Right lobe of liver (tissue), 6 donors: ENCODE results near the gene MAMDC4. TPM values are rescaled to one million over a fixed set of nuclear protein-coding genes. Genes with fewer than 3 reads are reported as not detected.

Source experiments
- ATAC-seq, 4 donors: fragments of 200-7000 bp; cut with Tn5 transposase; one replicate each; pipeline ENCODE4 v1.9.1; 2020; ENCODE audit warnings: mild to moderate bottlenecking in 4 of 4, moderate library complexity in 4 of 4
- DNase-seq, 3 donors: peaks; one replicate each; pipeline ENCODE4 v3.0.0-alpha.2; 2020
- H3K27ac ChIP-seq, 3 donors: fragments of 200-600 bp; one replicate each; pipeline ENCODE4 v1.8.0; 2022
- H3K27me3 ChIP-seq, 2 donors: fragments of 200-600 bp; one replicate each; pipeline ENCODE4 v1.8.0; 2022
- H3K36me3 ChIP-seq, 4 donors: fragments of 200-600 bp; sonication (generic) in 1 of 4; one replicate each; pipeline versions ENCODE4 v1.5.1 to v1.8.0; 2017 to 2022; ENCODE audit warnings: control low read depth in 1 of 4
- H3K4me1 ChIP-seq, 4 donors: fragments of 200-600 bp; sonication (generic) in 1 of 4; one replicate each; pipeline versions ENCODE4 v1.5.1 to v1.8.0; 2017 to 2022; ENCODE audit warnings: control low read depth in 1 of 4
- H3K4me3 ChIP-seq, 3 donors: fragments of 200-600 bp; one replicate each; pipeline ENCODE4 v1.8.0; 2022
- H3K9me3 ChIP-seq, 4 donors: fragments of 200-600 bp; sonication (generic) in 1 of 4; one replicate each; pipeline versions ENCODE4 v1.5.1 to v1.8.0; 2017 to 2022; ENCODE audit warnings: control low read depth in 1 of 4
- POLR2A ChIP-seq: fragments of 450-650 bp; IDR thresholded peaks from one replicate; pipeline ENCODE4 v1.6.1; 2017; ENCODE audit warnings: antibody characterized with exemption, mild to moderate bottlenecking
- WGBS: methylation state at CpG from one replicate; pipeline ENCODE4 v1.1.6; 2018; ENCODE audit warnings: low coverage, low lambda C conversion rate; ENCODE audit not compliant: insufficient coverage; ENCODE audit errors: missing lambda C conversion rate; 5-methylcytosine and 5-hydroxymethylcytosine counted together
- intact Hi-C, 2 donors: fragments of 100-400 bp; cut with DNase I; formaldehyde crosslinking; loops; one replicate each; pipeline versions ENCODE4 v1.11.2 to v1.14.1; 2022
- total RNA-seq, 6 experiments: library from RNA; depleted of rRNA in 2 of 6; stranded (reverse); fragments of >200 nt in 2 of 6; fragmentation: NEBNext Ultra II Directional in 3 of 6; extraction: Animal tissue kit (Norgen Biotek cat#: 25700) in 3 of 6; gene quantifications; one replicate each; pipeline versions ENCODE4 v1.1.0 to v1.2.4, GENCODE V29; 2016 to 2023
- TF ChIP-seq, protein P1 (sequence below), 4 donors: fragments of 200-600 bp in 3 of 4; fragments of 450-650 bp in 1 of 4; IDR thresholded peaks; one replicate each; pipeline versions ENCODE4 v1.5.1 to v1.8.0; 2016 to 2022; ENCODE audit warnings: antibody characterized with exemption in 4 of 4, mild to moderate bottlenecking in 2 of 4
- donor health status: DM: no; HTN: yes; CAD: no.
- donor health status: DM: no; HTN: no; CAD: no.
- donor health status: DM: no; HTN: no; CAD: no.
- donor health status: DM: no; HTN: yes; CAD: no.
- donor health status: DM: no; HTN: yes; CAD: no.

The MAMDC4 gene
- total RNA-seq, 6 experiments from 2014 or later = 5.7 to 27.9 (median 22.5) TPM

GRCh38 chr9:136838314-136839228, 13.6 kb upstream of the MAMDC4 start:
- ATAC-seq = no peak

DNA sequence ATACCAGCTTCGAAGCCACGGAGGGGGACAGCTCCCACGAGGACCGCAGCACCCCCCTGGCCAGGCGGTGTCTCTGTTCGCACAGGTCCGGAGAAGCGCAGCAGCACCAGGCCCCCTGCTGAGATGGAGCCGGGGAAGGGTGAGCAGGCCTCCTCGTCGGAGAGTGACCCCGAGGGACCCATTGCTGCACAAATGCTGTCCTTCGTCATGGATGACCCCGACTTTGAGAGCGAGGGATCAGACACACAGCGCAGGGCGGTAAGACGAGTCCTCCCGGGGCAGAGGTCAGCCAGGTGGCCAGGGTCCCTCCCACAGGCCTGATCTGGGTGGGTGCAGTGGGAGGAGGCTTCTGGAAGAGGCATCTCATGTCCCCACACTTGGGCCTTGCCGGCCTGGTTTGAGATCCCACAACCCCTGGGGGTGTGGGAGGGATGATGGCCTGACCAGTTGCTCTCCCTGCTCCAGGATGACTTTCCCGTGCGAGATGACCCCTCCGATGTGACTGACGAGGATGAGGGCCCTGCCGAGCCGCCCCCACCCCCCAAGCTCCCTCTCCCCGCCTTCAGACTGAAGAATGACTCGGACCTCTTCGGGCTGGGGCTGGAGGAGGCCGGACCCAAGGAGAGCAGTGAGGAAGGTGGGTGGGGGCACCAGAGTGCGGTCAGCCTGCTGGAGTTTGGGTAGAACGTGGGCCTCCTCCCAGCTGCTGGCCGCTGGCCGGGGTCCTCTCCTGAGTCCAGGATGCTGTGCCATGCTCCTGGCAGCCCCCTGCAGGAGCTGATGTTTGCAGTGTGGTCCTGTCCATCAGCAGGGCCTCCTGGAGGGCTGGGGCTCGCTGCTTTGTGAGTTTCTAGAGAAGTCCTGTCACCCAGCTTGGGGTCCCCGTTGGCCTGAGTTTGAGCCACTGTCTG, 12.7 kb upstream of the MAMDC4 start:
- H3K4me3 ChIP-seq = no peak overlapping the region
- ATAC-seq = no peak
- peaks cover 0 to 28% (median 6%) of the 10 kb centered on the region in 4 donors for H3K4me1 ChIP-seq
- H3K36me3 ChIP-seq = no peaks in the 10 kb centered on the region
- no peaks in the 10 kb centered on the region for H3K9me3 ChIP-seq
- H3K27me3 ChIP-seq = no peaks in the 10 kb centered on the region
- TF ChIP-seq, protein P1, sequence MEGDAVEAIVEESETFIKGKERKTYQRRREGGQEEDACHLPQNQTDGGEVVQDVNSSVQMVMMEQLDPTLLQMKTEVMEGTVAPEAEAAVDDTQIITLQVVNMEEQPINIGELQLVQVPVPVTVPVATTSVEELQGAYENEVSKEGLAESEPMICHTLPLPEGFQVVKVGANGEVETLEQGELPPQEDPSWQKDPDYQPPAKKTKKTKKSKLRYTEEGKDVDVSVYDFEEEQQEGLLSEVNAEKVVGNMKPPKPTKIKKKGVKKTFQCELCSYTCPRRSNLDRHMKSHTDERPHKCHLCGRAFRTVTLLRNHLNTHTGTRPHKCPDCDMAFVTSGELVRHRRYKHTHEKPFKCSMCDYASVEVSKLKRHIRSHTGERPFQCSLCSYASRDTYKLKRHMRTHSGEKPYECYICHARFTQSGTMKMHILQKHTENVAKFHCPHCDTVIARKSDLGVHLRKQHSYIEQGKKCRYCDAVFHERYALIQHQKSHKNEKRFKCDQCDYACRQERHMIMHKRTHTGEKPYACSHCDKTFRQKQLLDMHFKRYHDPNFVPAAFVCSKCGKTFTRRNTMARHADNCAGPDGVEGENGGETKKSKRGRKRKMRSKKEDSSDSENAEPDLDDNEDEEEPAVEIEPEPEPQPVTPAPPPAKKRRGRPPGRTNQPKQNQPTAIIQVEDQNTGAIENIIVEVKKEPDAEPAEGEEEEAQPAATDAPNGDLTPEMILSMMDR (IDR thresholded peaks at IDR 0.05) = no peak
- no peak for TF ChIP-seq POLR2A
- 73% methylated on average over 4 of the region's 36 CpGs for WGBS
- DNase-seq = peak in 1 of 3 donors; percentile 17
- H3K27ac ChIP-seq = no peak overlapping the region
- intact Hi-C loops = no loop called here

More at GRCh38 chr9:136838314-136839228, 13.6 kb upstream of the MAMDC4 start:
- no peak overlapping the region for H3K4me3 ChIP-seq
- no peaks in the 10 kb centered on the region for H3K27me3 ChIP-seq
- intact Hi-C loops = no loop called here
- no peak for TF ChIP-seq POLR2A
- TF ChIP-seq, protein P1 (IDR thresholded peaks at IDR 0.05) = no peak
- no peak overlapping the region for H3K27ac ChIP-seq
- no peaks in the 10 kb centered on the region for H3K36me3 ChIP-seq
- peaks cover 0 to 27% (median 6%) of the 10 kb centered on the region in 4 donors for H3K4me1 ChIP-seq
- H3K9me3 ChIP-seq = no peaks in the 10 kb centered on the region
- peak in 1 of 3 donors; percentile 15 for DNase-seq
- WGBS = no CpG with 5 or more reads among the region's 29 CpGs

DNA sequence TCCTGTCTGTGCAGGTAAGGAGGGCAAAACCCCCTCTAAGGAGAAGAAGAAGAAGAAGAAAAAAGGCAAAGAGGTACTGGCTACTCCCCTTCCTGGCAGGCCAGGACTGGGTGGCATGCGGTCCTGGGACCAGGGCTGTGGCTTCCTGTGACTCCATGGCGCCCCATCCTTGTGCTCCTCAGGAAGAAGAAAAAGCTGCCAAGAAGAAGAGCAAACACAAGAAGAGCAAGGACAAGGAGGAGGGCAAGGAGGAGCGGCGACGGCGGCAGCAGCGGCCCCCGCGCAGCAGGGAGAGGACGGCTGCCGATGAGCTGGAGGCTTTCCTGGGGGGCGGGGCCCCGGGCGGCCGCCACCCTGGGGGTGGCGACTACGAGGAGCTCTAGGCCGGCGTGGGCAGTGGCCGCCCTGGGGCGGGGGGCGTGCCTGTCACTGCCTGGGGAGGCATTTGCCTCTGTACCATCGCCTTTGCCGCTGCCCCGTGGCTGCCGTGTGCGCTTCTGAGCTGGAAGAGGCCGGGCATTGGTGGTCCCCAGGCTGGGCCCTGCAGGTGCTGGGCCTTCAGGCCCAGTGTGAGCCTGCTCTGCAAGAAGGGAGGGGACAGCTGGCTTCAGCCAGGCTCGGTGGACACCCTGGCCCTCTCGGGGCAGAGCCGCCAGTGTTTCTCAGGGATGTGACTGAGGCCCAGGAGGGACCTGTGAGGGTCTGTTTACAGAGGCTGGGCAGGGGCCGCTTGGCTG, 11.8 kb upstream of the MAMDC4 start:
- no peaks in the 10 kb centered on the region for H3K27me3 ChIP-seq
- peak overlapping the region in 1 of 3 donors; percentile 51 for H3K27ac ChIP-seq
- WGBS = 89% methylated on average over 7 of the region's 32 CpGs
- no peak for DNase-seq
- no peaks in the 10 kb centered on the region for H3K36me3 ChIP-seq
- no peak for ATAC-seq
- intact Hi-C loops = no loop called here
- H3K4me3 ChIP-seq = no peak overlapping the region
- H3K4me1 ChIP-seq = peaks cover 0 to 28% (median 6%) of the 10 kb centered on the region in 4 donors
- TF ChIP-seq, protein P1 (IDR thresholded peaks at IDR 0.05) = no peak
- TF ChIP-seq POLR2A = no peak
- H3K9me3 ChIP-seq = no peaks in the 10 kb centered on the region
